HUDEP-2 (cell line): ENCODE measurements around the gene GPR146.
A peak's percentile ranks its signal among the peaks of the same experiment; 100 is the strongest.

Experiments used
- DNase-seq, 76 experiments: peaks; one replicate each; lab custom pipeline; 2025; ENCODE audit not compliant: unreplicated experiment in 76 of 76; lab: John Stamatoyannopoulos, UW

The GPR146 gene

GRCh38 chr7:1010226-1010625 is 34.1 kb upstream of the GPR146 start:
- no peak for DNase-seq

GRCh38 chr7:1011297-1012003 is 32.9 kb upstream of the GPR146 start:
- DNase-seq: no peak

- no peak for DNase-seq
Measured at GRCh38 chr7:1012004-1012715, 32.2 kb upstream of the GPR146 start.

- no peak for DNase-seq
Measured at GRCh38 chr7:1012716-1013095, 31.6 kb upstream of the GPR146 start.

GRCh38 chr7:1013581-1013980 is 30.8 kb upstream of the GPR146 start:
- no peak for DNase-seq

GRCh38 chr7:1014681-1015080 is 29.7 kb upstream of the GPR146 start:
- DNase-seq: no peak

- no peak for DNase-seq
Measured at GRCh38 chr7:1015196-1016121, 28.9 kb upstream of the GPR146 start.

- DNase-seq: no peak
Measured at GRCh38 chr7:1016577-1017531, 27.5 kb upstream of the GPR146 start.

- DNase-seq: no peak
Measured at GRCh38 chr7:1017586-1018333, 26.6 kb upstream of the GPR146 start.

GRCh38 chr7:1018334-1018695 is 26.0 kb upstream of the GPR146 start:
- no peak for DNase-seq

GRCh38 chr7:1019255-1019785 is 25.0 kb upstream of the GPR146 start:
- DNase-seq: no peak

- no peak for DNase-seq
Measured at GRCh38 chr7:1019789-1020610, 24.3 kb upstream of the GPR146 start.

- DNase-seq: peak in 14 of 76 experiments; percentile 6 to 42 (median 14)
Measured at GRCh38 chr7:1020849-1021251, 23.5 kb upstream of the GPR146 start.

- DNase-seq: no peak
Measured at GRCh38 chr7:1021366-1021765, 23.0 kb upstream of the GPR146 start.

- DNase-seq: no peak
Measured at GRCh38 chr7:1021931-1022330, 22.4 kb upstream of the GPR146 start.

GRCh38 chr7:1022356-1022755 is 22.0 kb upstream of the GPR146 start:
- no peak for DNase-seq

GRCh38 chr7:1022801-1023465 is 21.4 kb upstream of the GPR146 start:
- DNase-seq: no peak

- no peak for DNase-seq
Measured at GRCh38 chr7:1024331-1024841, 20.0 kb upstream of the GPR146 start.
